WTC11 (cell line): Measurements from ENCODE around the gene TNNI3K.

ENCODE experiments used
- ZNF396 ChIP-seq: fragments of 250-450 bp; sonication (Bioruptor Pico); IDR thresholded peaks from 2 replicates; pipeline ENCODE4 v1.8.0; 2021; ENCODE audit warnings: mild to moderate bottlenecking, moderate library complexity, borderline replicate concordance
- TF ChIP-seq, protein P1 (sequence below): fragments of 200-600 bp; IDR thresholded peaks from 2 replicates; pipeline ENCODE4 v1.8.0; 2022; ENCODE audit warnings: antibody characterized with exemption
- TF ChIP-seq, protein P2 (sequence below): sonication (generic); formaldehyde crosslinking; IDR thresholded peaks from 2 replicates; pipeline ENCODE4 v1.8.0; 2022; ENCODE audit warnings: mild to moderate bottlenecking, missing genetic modification reagents
- TF ChIP-seq, protein P3 (sequence below): sonication (generic); formaldehyde crosslinking; IDR thresholded peaks from 2 replicates; pipeline ENCODE4 v1.8.0; 2022; ENCODE audit warnings: mild to moderate bottlenecking, missing genetic modification reagents

DNA sequence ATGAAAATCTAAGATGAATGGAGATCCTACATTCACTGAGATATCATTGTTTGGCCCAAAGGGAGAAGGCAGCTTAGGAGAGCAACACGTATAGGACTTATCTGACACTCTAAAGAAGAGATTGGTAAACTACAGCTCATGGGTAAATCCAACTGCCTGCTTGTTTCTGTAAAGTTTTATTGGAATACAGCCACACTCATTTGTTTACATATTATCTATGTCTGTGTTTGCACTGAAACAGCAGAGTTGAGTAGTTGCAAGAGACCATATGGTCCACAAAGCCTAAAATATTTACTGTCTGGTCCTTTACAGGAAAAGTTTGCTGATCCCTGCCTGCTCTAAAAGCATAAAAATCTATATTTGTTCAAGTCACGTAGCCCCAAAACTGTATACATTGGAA lies 291.5 kb downstream of the TNNI3K start:
- TF ChIP-seq, protein P1, sequence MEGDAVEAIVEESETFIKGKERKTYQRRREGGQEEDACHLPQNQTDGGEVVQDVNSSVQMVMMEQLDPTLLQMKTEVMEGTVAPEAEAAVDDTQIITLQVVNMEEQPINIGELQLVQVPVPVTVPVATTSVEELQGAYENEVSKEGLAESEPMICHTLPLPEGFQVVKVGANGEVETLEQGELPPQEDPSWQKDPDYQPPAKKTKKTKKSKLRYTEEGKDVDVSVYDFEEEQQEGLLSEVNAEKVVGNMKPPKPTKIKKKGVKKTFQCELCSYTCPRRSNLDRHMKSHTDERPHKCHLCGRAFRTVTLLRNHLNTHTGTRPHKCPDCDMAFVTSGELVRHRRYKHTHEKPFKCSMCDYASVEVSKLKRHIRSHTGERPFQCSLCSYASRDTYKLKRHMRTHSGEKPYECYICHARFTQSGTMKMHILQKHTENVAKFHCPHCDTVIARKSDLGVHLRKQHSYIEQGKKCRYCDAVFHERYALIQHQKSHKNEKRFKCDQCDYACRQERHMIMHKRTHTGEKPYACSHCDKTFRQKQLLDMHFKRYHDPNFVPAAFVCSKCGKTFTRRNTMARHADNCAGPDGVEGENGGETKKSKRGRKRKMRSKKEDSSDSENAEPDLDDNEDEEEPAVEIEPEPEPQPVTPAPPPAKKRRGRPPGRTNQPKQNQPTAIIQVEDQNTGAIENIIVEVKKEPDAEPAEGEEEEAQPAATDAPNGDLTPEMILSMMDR, result no peak
- TF ChIP-seq, protein P2, sequence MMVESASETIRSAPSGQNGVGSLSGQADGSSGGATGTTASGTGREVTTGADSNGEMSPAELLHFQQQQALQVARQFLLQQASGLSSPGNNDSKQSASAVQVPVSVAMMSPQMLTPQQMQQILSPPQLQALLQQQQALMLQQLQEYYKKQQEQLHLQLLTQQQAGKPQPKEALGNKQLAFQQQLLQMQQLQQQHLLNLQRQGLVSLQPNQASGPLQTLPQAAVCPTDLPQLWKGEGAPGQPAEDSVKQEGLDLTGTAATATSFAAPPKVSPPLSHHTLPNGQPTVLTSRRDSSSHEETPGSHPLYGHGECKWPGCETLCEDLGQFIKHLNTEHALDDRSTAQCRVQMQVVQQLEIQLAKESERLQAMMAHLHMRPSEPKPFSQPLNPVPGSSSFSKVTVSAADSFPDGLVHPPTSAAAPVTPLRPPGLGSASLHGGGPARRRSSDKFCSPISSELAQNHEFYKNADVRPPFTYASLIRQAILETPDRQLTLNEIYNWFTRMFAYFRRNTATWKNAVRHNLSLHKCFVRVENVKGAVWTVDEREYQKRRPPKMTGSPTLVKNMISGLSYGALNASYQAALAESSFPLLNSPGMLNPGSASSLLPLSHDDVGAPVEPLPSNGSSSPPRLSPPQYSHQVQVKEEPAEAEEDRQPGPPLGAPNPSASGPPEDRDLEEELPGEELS (CRISPR knock-in tag), result no peak
- no peak for TF ChIP-seq ZNF396 (CRISPR knock-in tag)
- TF ChIP-seq, protein P3, sequence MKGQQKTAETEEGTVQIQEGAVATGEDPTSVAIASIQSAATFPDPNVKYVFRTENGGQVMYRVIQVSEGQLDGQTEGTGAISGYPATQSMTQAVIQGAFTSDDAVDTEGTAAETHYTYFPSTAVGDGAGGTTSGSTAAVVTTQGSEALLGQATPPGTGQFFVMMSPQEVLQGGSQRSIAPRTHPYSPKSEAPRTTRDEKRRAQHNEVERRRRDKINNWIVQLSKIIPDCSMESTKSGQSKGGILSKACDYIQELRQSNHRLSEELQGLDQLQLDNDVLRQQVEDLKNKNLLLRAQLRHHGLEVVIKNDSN, result no peak
